ENCODE measurements around the gene DOCK4.
A peak's percentile ranks its signal among the peaks of the same experiment; 100 is the strongest.
"Not testable (repeated sequence)": the region's sequence is repeated elsewhere in the genome, so short reads cannot be mapped to it uniquely, and the experiment has no call there.

Gene DOCK4, protein sequence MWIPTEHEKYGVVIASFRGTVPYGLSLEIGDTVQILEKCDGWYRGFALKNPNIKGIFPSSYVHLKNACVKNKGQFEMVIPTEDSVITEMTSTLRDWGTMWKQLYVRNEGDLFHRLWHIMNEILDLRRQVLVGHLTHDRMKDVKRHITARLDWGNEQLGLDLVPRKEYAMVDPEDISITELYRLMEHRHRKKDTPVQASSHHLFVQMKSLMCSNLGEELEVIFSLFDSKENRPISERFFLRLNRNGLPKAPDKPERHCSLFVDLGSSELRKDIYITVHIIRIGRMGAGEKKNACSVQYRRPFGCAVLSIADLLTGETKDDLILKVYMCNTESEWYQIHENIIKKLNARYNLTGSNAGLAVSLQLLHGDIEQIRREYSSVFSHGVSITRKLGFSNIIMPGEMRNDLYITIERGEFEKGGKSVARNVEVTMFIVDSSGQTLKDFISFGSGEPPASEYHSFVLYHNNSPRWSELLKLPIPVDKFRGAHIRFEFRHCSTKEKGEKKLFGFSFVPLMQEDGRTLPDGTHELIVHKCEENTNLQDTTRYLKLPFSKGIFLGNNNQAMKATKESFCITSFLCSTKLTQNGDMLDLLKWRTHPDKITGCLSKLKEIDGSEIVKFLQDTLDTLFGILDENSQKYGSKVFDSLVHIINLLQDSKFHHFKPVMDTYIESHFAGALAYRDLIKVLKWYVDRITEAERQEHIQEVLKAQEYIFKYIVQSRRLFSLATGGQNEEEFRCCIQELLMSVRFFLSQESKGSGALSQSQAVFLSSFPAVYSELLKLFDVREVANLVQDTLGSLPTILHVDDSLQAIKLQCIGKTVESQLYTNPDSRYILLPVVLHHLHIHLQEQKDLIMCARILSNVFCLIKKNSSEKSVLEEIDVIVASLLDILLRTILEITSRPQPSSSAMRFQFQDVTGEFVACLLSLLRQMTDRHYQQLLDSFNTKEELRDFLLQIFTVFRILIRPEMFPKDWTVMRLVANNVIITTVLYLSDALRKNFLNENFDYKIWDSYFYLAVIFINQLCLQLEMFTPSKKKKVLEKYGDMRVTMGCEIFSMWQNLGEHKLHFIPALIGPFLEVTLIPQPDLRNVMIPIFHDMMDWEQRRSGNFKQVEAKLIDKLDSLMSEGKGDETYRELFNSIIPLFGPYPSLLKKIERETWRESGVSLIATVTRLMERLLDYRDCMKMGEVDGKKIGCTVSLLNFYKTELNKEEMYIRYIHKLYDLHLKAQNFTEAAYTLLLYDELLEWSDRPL (N-terminal part only)

DNA sequence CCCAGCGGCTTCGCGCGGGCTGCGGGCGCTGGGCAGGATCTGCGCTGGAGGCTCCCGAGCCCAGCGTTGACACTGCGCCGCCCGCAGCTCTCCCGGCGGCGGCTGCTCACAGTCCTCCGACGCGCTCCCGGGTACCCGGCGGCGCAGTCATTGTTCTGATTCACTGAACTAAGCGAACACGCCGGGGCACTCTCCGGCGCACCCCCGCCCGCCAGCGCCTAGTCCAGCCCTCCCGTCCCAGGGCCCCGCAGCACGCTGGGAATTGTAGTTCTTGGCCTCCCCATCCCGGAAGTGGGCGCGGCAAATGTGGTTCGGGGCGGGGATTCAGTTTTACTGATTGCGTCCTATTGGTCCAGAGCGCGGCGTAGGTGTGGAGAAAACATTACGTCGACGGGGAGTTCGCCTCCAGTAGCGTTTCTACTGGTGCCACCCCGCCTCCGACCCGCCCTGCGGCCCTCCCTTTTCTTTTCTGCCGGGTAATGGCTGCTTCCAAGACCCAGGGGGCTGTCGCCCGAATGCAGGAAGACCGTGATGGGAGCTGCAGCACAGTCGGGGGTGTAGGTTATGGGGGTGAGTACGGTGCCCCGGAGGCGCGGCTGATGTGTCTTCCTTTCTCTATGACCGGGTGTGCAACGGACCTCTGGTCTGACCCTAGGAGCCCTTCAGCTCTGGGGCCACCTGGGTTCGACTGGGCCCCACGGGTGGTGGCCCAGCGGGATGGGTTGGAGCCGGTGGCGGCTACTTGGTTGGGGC, at the start of gene DOCK4, which contains the start of gene ZNF277:
DOCK4 (minus strand) TSS at position 162 of the 753 bp plus-strand sequence. CDS start 261 bp downstream, outside the sequence.
ZNF277 (plus strand) TSS at position 458 of the 753 bp plus-strand sequence; CDS start at position 480, 22 bp downstream.
- DNase-seq (ENCODE audit: low read depth), result peak; percentile 97

DNA sequence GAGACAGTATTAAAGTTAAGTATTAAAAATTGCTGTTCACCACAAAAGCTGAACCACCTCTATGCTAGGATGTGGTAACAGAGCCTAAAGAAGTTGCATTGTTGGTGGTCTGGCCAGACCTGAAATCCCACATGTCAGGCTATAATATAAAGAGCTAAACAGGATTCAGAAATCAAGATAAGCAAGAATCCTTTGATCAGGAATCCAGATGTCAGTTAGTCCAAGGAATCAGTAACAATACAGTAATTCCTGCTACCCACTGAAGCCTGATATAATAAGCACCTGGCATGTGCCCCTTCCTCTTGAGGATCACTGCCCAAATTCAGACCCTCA, 49.2 kb upstream of the DOCK4 start:
- no peak for DNase-seq (ENCODE audit: low read depth)

DNA sequence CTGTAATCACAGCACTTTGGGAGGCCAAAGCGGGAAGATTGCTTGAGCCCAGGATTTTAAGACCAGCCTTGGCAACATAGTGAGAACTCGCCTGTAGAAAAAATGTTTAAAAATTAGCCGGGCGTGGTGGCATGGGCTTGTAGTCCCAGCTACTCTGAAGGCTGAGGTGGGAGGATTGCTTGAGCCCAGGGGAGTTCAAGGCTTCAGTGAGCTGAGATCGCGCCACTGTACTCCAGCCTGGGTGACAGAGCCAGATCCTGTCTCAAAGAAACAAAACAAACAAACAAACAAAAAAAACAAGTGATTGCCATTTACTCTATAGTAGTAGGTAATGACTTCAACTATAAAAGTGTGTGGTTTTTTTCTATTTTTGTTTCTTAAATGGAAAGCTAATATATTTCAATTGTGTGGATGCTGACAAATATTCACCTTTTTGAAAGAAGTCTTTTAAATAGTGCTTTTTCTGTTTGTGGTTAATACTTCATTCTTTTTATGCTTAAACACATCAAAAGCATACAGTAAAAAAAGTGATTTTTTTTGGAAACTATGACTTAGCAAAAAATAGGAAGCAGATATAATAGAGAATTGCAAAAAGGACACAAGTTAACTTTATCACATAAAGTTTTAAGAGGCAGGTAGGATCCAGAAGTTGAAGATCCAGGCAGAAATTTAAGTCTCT, 48.6 kb upstream of the DOCK4 start:
- DNase-seq (ENCODE audit: low read depth), result no peak

DNA sequence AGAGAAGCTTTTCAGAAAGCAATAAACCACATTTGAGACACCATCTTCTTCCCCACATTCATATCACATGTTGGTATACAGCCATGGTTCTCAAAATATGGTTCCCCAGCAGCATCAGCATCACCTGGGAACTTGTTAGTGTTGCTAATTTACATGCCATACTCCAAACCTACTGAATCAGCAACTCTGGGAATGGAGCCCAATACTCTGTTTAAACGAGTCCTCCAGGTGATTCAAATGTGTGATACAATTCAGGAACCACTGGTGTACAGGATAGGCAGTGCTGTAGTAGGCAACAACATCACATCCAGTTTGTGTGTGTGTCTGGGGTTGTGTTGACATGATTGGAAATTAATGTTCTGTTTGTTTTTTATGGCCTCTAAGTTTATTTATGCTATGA, 48.0 kb upstream of the DOCK4 start:
- DNase-seq (ENCODE audit: low read depth), result no peak

DNA sequence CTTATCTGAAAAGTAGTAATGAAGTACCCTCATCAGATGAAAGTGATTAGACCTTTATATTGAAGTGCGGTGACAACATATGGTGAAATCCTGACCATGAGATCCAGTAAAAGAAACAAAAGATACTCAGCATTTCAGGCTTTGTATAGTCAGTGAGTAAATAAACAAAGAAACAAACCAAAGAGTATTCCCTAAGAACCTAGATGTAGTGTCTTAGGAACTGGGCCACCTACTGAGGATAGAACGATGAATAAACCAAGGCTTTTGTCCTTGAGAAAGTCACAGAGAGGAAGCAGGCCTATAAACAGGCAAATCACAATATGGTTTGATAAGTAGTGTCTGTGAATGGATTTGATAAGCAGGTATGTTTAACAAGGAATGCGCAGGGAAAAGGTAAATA, 46.5 kb upstream of the DOCK4 start:
- no peak for DNase-seq (ENCODE audit: low read depth)

DNA sequence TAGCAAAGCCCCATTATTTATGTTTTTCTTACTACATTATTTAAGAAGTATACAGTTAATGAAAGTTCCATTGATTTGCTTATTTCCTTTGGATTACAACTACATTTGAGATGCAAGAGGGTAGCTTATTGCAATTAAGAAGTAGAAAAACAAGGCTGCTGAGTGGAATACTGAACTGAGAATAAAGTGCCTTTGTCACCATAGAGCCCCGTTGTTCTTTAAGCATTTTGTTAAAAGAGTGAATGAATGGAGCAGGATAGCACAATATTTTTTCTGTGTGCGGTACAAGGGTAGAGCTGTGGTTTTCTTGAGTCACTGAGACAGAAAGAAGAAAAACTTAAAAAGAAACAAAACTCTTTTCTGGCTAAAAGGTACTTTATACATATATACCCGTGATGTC, 45.9 kb upstream of the DOCK4 start:
- no peak for DNase-seq (ENCODE audit: low read depth)

DNA sequence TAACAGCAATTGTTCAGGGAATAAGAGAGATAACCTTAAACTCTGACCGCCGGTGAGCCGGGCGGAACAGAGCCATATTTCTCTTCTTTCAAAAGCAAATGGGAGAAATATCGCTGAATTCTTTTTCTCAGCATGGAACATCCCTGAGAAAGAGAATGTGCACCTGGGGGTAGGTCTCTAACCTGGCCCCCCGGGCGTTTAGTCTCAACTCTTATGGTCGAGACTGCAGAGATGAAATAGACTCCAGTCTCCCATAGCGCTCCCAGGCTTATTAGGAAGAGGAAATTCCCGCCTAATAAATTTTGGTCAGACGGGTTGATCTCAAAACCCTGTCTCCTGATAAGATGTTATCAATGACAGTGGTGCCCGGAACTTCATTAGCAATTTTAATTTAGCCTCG, 43.8 kb upstream of the DOCK4 start:
- not testable (repeated sequence) for DNase-seq (ENCODE audit: low read depth)

DNA sequence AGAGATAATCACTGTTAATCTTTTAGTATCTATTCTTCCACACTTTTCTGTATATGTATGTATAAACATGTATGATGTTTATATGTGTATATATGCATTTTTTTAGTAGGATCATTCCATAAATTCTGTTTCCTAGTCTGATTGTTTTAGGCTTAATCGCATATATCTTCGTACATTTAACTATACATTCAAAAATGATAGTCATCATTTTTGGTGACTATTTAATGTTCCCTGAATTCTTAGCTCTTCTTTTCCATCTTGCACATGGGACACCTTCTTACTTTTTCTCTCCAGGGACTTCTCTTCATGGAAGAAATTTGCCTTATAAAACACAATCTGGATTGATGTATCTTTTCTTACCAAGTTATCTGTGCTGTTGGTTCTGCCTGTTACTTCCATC, 42.4 kb upstream of the DOCK4 start:
- DNase-seq (ENCODE audit: low read depth), result no peak

DNA sequence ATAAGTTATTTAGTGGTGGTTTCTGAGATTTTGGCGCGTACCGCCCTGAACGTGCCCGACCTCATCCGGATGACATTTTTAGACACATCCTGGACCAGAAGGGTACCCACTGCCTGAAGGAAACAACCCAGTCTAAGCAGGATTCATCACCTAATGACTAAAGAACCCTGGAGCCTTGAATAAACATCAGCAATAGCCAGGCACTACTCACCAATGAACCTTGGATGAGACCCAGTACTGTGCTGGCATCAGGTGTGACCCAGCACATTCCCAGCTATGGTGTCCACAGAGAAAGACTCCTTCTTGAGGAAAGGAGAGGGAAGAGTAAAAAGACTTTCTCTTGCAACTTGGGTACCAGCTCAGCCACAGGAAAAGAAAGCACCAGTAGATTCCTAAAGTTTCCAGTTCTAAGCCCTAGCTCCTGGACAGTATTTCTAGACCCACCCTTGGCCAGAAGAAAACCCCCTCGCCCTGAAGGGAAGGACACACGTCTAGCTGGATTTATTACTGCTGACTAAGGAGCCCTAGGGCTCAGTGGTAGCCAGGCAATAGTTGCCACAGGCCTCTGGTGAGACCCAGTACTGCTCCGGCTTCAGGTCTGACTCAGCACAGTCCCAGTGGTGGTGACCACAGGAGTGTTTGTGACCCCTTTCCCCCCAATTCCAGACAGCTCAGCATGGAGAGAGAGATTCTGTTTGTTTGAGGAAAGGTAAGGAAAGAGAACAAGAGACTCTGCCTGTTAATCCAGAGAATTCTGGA, 32.8 kb upstream of the DOCK4 start:
- no peak for DNase-seq (ENCODE audit: low read depth)

DNA sequence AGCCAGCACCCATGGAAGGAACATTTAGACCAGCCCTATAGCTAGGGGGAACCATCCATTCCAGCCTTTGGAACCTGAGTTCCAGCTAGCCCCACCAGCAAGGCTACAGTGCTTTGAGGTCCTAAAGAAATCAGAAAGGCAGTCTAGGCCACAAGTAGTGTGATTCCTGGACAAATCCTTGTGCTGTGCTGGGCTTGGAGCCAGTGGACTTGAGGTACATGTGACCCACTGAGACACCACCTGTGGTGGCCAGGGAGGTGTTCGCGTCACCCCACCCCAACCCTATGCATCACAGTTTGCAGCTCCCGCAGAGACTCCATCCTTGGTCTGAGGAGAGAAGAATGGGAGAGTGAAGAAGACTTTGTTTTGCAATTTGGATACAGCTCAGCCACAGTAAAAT, 32.1 kb upstream of the DOCK4 start:
- DNase-seq (ENCODE audit: low read depth), result no peak

DNA sequence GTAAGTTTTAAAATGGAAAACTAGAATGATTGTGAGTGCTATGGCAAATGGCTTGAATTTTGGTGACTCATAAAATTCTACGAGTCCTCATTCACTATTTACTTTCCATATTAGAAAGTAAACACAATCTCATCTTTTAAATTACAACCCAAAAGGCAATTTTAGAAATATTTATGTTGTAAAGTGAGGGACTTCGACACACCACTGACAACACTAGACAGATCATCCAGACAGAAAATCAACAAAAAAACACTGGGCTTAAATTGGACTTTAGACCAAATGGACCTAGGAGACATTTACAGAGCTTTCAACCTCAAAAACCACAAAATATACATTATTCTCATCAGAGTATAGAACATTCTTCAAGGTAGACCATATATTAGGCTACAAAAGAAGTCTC, 30.4 kb upstream of the DOCK4 start:
- DNase-seq (ENCODE audit: low read depth), result no peak

DNA sequence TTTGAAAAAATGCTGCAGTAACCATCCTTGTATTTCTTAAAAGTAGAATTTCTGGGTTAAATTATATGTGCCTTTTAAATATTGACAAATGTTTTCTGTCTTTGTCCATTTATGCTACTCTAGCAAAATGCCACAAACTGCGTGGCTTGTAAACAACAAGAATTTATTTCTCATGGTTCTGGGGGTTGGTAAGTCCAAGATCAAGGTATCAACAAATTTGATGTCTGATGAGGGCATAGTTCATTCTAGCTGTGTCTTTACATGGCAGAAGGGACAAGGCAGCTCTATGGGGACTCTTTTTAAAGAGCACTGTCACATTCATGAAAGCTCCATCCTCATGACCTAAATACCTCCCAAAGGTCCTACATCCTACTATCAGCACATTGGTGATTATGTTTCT, 27.9 kb upstream of the DOCK4 start:
- no peak for DNase-seq (ENCODE audit: low read depth)

DNA sequence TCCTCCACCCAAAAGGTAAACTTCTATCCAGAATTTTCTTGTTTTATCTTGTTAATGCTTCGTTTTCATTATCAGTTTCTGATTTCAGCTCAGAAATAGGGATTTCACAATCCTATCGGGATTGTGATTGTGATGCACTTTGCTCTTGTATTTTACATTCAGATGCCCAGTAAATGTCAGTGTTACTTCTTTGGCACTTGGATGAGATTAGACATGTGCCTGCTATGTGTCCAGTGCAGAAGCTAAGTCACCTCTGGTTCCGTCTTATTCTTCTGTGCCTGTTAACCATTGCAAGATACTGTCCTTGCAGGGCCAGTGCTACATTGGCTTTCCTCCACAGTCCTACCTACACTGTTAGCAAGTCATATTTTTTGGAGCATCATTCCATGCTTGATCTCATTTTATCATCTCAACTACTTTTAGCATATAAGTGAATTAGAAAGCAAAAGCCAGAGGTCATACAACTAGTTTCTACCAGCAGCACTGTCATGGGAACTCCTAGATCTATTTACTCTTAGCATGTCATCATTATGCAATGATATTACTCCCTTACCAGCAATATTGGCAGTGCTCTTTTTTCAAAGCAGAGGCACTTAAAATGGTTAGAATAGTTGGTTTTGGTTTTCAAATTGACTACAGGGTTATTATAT, 27.0 kb upstream of the DOCK4 start:
- no peak for DNase-seq (ENCODE audit: low read depth)

DNA sequence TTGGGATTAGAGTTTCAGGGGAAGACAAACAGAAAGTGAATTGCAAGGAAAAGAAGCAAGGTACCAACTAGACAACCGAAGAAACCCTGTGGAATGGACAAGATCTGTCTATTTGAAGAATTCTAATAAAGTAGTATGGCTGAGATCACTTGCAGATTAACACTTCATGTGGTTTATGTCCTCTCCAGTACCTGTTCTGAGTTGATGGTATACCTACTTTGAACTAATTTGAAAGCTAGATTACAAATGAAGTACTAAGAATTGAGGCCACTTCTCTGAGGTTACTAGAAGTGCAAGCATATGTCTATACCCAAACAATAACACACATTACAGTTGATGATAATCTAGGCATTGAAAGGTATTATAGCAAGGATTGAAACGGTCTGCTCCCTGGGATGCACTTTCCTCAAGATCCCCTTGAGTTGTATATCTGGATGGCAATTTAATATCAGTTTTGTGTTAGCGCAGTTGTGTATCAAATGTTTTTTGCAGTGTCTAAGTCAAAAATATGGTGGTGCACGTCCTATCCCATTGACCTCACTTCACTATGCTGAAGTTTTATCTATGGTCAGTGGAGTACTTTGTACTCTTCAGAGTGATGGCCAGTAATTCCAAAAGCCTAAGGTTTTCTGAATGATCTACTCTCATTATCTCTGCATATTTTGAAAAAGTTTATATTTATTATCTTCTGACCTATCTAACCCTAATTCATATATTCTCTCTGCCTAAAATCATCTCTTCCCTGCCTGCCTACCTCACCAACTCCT, 26.2 kb upstream of the DOCK4 start:
- no peak for DNase-seq (ENCODE audit: low read depth)

DNA sequence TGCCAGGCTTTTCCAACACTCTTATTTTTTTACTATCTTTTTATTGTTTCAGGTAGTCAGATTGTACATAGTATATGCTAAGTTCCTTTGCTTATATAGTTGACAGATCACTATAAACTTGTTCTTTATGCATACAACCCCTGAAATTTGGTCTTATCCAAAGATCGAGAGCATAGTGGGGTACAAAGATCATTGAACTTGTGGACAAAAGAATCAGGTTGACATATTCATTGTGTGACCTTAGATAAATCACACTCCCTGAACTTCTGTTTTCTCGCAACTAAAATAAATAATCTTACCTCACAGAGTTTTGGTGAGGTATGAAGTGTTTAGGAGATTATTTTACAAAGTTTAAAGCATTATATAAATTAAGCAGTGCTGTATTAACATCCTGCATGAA, 22.4 kb upstream of the DOCK4 start:
- DNase-seq (ENCODE audit: low read depth), result no peak

DNA sequence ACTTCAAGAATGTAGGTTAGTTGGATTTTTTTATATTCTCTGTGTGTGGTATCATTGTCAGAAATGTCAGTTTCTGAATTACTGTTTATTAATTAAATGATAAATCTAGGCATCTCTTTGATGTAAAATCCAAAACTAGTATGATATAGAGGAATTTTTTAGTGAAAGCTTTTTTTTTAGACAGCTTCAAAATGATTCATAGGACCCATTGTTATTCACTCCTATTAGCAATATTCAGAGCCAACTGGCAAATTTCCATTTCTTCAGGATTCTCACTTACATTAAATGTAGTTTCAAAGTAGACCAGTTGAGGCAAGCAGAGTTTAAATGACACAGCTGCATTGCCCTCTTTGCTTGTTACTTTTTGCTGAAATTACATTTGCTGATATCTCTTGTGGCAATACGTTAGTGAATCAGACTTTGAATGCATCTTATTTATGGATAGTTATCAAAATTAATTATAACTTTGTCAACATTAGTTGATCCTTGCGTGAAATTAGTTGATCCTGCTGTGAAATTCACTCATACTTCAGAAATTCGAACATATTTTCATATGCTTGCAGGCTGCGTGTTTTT, 20.6 kb upstream of the DOCK4 start:
- DNase-seq (ENCODE audit: low read depth), result no peak

DNA sequence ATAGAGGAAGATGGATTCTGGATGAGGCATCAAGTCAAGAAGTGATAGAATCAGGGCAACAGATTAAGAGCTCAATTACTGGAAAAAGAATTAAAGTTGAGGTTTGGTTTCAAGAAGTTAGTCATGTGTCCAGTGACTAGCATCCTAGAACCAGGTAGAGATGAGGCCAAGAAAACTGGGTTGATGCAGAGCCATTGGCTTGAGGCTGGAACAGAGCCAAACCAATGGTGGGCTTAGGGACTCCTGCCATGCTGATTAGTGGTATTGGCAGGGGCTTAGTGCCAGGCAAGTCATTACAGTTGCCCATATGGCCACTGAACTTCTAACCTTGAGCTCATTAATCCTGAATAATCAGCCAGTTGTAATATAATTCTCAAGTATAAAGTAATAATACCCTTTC, 18.8 kb upstream of the DOCK4 start:
- DNase-seq (ENCODE audit: low read depth), result no peak

DNA sequence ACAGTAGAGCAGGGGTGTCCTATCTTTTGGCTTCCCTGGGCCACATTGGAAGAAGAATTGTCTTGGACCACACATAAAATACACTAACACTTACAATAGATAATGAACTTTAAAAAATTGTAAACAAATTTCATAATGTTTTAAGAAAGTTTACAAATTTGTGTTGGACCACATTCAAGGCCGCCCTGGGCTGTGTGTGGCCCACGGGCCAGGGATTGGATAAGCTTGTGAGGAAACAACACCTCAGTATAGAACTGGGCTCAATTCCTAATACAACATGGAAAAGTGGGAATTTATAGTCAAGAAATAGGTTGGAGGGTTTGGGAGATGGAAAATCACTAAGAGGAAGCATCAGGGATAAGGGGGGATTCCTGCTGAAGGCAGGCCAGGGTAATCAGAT, 18.0 kb upstream of the DOCK4 start:
- no peak for DNase-seq (ENCODE audit: low read depth)

DNA sequence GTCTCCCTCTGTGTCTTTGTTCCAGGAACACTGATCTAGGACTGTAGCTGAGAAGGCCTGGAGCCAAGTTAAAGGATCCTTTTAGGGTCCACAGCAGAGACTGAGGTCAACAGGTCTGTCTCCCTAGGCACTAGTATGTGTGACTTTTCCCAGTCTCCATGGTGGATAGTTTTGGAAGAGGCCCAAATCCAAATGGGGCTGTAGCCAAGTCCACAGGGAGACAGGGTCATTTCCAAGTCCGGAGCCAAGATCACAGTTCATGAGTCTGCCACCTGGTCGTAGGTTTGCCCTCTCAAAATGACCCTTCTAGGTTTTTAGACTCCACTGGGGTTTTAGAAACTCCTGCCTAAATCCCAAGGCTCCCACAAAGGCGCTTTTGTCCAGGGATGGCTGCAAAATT, 17.1 kb upstream of the DOCK4 start:
- DNase-seq (ENCODE audit: low read depth), result no peak
